PC-9 (cell line): ENCODE measurements around the gene TPCN2. TPM values are rescaled to one million over a fixed set of nuclear protein-coding genes. Genes with fewer than 3 reads are reported as not detected.

Experiments used
- BruUV-seq: library from RNA; stranded (reverse); fragments of 400-500 nt; replicated peaks from 2 replicates; lab custom pipeline; 2021; lab: Mats Ljungman, UMichigan
- CTCF ChIA-PET: fragments of 300-600 bp; sonication (Branson Sonifier 250); formaldehyde crosslinking; loops from one replicate; lab custom pipeline; 2022; ENCODE audit warnings: antibody characterized with exemption; lab: Charles Lee
- POLR2A ChIA-PET: fragments of 300-600 bp; sonication (Branson Sonifier 250); formaldehyde crosslinking; loops from one replicate; lab custom pipeline; 2022; ENCODE audit warnings: antibody characterized with exemption; ENCODE audit not compliant: unreplicated experiment; lab: Charles Lee
- DNase-seq, 2 experiments: peaks; one replicate each; pipeline versions ENCODE4 v3.0.0 to v3.0.0-alpha.2; 2015 to 2022; ENCODE audit warnings: mixed read lengths in 1 of 2
- H2AFZ ChIP-seq: fragments of 200-600 bp; sonication (generic); 2 replicates; pipeline ENCODE4 v1.8.1; 2017; ENCODE audit warnings: antibody characterized with exemption
- H3F3A ChIP-seq: fragments of 200-600 bp; sonication (generic); 2 replicates; pipeline ENCODE4 v1.8.1; 2017; ENCODE audit warnings: antibody characterized with exemption, mild to moderate bottlenecking, low read depth; ENCODE audit not compliant: insufficient read depth
- H3K27ac ChIP-seq: fragments of 200-600 bp; sonication (generic); 2 replicates; pipeline ENCODE4 v1.6.1; 2016; ENCODE audit warnings: mixed run types
- H3K27me3 ChIP-seq: fragments of 200-600 bp; sonication (generic); 2 replicates; pipeline ENCODE4 v1.6.1; 2016; ENCODE audit warnings: low read depth, mixed run types; ENCODE audit not compliant: insufficient read depth
- H3K36me3 ChIP-seq: fragments of 200-600 bp; sonication (generic); 2 replicates; pipeline ENCODE4 v1.6.1; 2016; ENCODE audit warnings: low read depth, mixed run types
- H3K4me1 ChIP-seq: fragments of 200-600 bp; sonication (generic); replicated peaks from 2 replicates; pipeline ENCODE4 v1.6.1; 2016; ENCODE audit warnings: mixed run types; ENCODE audit not compliant: insufficient read depth
- H3K4me2 ChIP-seq: fragments of 200-600 bp; sonication (generic); 2 replicates; pipeline ENCODE4 v1.6.1; 2017; ENCODE audit warnings: mixed run types
- H3K4me3 ChIP-seq: fragments of 200-600 bp; sonication (generic); 2 replicates; pipeline ENCODE4 v1.6.1; 2016; ENCODE audit warnings: mixed run types
- H3K79me2 ChIP-seq: fragments of 200-600 bp; sonication (generic); 2 replicates; pipeline ENCODE4 v1.6.1; 2017; ENCODE audit warnings: low read depth, mixed run types
- H3K9me2 ChIP-seq: fragments of 200-600 bp; sonication (generic); 2 replicates; pipeline ENCODE4 v1.8.1; 2017; ENCODE audit warnings: mild to moderate bottlenecking; ENCODE audit not compliant: insufficient read depth
- H3K9me3 ChIP-seq: fragments of 200-600 bp; sonication (generic); 2 replicates; pipeline ENCODE4 v1.8.1; 2016; ENCODE audit warnings: low read depth; ENCODE audit not compliant: insufficient read depth
- H4K20me1 ChIP-seq: fragments of 200-600 bp; sonication (generic); 2 replicates; pipeline ENCODE4 v1.8.1; 2017; ENCODE audit not compliant: insufficient read depth
- CTCF ChIP-seq: fragments of 200-600 bp; sonication (generic); conservative IDR thresholded peaks from 2 replicates; pipeline ENCODE4 v1.6.1; 2017; ENCODE audit warnings: mixed run types, antibody characterized with exemption, mild to moderate bottlenecking, moderate library complexity
- EZH2 ChIP-seq: fragments of 200-600 bp; sonication (generic); IDR thresholded peaks from 2 replicates; pipeline ENCODE4 v1.8.0; 2017; ENCODE audit warnings: antibody characterized with exemption, low read depth
- intact Hi-C: fragments of 100-400 bp; cut with micrococcal nuclease; formaldehyde crosslinking; loops from one replicate; pipeline ENCODE4 v1.10.0; 2022; ENCODE audit not compliant: unreplicated experiment
- total RNA-seq: library from RNA; stranded (reverse); gene quantifications from 2 replicates; pipeline ENCODE4 v1.2.3, GENCODE V29; 2021

TPCN2 gene
- total RNA-seq, 1 experiment from 2014 or later = 24.8 TPM

GRCh38 chr11:69114362-69114761 lies 65.6 kb downstream of the TPCN2 start:
- no peak for DNase-seq
- H3K27ac ChIP-seq = peak overlapping the region; percentile 59
- H3K9me2 ChIP-seq = no peaks in the 10 kb centered on the region
- POLR2A ChIA-PET = interaction anchor here (0.6 to 1.6 kb wide), 2 partner anchors 179 to 184 kb away, joined by 3 to 8 read pairs; partner anchors contain the start of gene MYEOV
- H3F3A ChIP-seq = peaks cover 32% of the 10 kb centered on the region; the same call in 1 of the 2 replicates
- BruUV-seq = no TSS peak
- H4K20me1 ChIP-seq = no peaks in the 10 kb centered on the region
- peaks cover 5% of the 10 kb centered on the region; the same call in 1 of the 2 replicates for H3K9me3 ChIP-seq
- H3K4me2 ChIP-seq = peak overlapping the region; percentile 64; the same call in 1 of the 2 replicates
- no peak overlapping the region for H3K4me3 ChIP-seq
- H3K36me3 ChIP-seq = no peaks in the 10 kb centered on the region
- H3K79me2 ChIP-seq = no peaks in the 10 kb centered on the region
- CTCF ChIA-PET = interaction anchor here (0.9 kb wide), 1 partner anchor 17 kb away, joined by 3 read pairs; no protein-coding TSS in a partner anchor
- TF ChIP-seq CTCF = no peak
- TF ChIP-seq EZH2 = no peak
- no peaks in the 10 kb centered on the region for H3K27me3 ChIP-seq
- intact Hi-C loops = no loop called here
- no peak overlapping the region for H2AFZ ChIP-seq
- H3K4me1 ChIP-seq = peaks cover 31% of the 10 kb centered on the region

GRCh38 chr11:69114811-69115523 lies 66.2 kb downstream of the TPCN2 start:
- Histone ChIP-seq H4K20me1 (no peaks in the 10 kb centered on the region), H3K27me3 (no peaks in the 10 kb centered on the region), H3F3A (peaks cover 33% of the 10 kb centered on the region; the same call in 1 of the 2 replicates), H3K9me3 (peaks cover 5% of the 10 kb centered on the region; the same call in 1 of the 2 replicates), H2AFZ (no peak overlapping the region), H3K27ac (peak overlapping the region; percentile 59), H3K4me2 (peak overlapping the region; percentile 64), H3K9me2 (no peaks in the 10 kb centered on the region), H3K4me1 (peaks cover 31% of the 10 kb centered on the region), H3K36me3 (no peaks in the 10 kb centered on the region), H3K4me3 (no peak overlapping the region), H3K79me2 (no peaks in the 10 kb centered on the region)
- TF ChIP-seq EZH2 = no peak
- TF ChIP-seq CTCF = no peak
- ChIA-PET POLR2A (interaction anchor here (0.6 to 1.6 kb wide), 6 partner anchors 22 to 524 kb away, joined by 3 to 8 read pairs (median 3); partner anchors contain the start of gene MYEOV), CTCF (interaction anchor here (0.6 to 1.4 kb wide), 5 partner anchors 9 to 1070 kb away, joined by 3 to 9 read pairs (median 5); no protein-coding TSS in a partner anchor)
- no TSS peak for BruUV-seq
- intact Hi-C loops = no loop called here
- no peak for DNase-seq
